Fibroblast of pulmonary artery (primary cell): Measurements from ENCODE around the gene METTL16.
"Not testable (repeated sequence)": the region's sequence is repeated elsewhere in the genome, so short reads cannot be mapped to it uniquely, and the experiment has no call there.

Experiments
- DNase-seq: peaks from one replicate; pipeline ENCODE4 v3.0.0-alpha.2; 2010; ENCODE audit warnings: low read depth
- H3K4me3 ChIP-seq: replicated peaks from 2 replicates; pipeline ENCODE4 v1.5.1; 2011; ENCODE audit warnings: low read depth, mild to moderate bottlenecking, control low read depth, low read length, moderate library complexity
- TF ChIP-seq, protein P1 (sequence below): IDR thresholded peaks from 2 replicates; pipeline ENCODE4 v1.5.1; 2011; ENCODE audit warnings: mild to moderate bottlenecking, control low read depth, low read length, inconsistent platforms; ENCODE audit errors: missing control alignments

The METTL16 gene

DNA sequence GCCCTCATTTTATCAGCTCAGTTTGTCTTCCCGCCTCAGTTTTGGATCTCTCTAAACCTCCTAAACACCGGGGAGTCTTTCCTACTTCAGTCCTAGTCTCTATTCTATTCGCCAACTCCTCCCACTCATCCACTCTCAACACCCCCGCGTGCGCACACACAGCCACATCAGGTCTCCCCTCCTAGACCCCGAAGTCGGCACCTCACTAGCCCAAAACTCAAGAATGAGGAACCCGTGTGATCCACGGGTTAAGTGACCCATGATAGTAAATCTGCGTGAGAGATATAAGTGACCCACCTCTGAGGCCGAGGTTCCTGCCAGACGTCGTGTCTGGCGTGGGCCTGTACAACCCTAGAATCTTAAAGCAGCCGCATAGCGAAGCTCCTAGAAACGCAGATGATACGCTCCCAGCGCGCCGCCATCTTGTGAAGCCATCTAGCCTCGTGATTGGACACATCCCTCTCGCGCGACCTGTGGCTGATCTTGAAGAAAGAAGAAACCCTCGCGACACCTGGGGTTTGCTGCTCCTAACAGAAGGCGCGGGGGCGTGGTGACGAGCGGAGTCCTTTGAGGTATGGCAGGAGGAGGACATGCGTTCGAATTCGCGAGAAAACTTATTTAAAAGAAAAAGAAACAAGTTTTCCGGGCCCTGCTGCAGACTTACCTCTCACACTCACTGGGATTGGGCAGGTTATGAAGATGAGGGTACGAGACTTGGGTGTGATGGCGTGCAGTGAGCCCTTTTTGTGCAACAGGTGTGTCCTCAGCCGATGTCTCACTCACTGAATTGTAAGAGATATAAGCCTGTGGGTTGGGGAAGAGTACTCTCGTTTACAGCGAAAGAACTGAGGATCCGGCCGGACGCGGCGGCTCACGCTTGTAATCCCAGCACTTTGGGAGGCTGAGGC is at the start of gene METTL16:
METTL16 (minus strand) TSS at position 427 of the 908 bp plus-strand sequence. CDS start 9,557 bp downstream, outside the sequence.
- peak; percentile 100 for DNase-seq
- TF ChIP-seq, protein P1, sequence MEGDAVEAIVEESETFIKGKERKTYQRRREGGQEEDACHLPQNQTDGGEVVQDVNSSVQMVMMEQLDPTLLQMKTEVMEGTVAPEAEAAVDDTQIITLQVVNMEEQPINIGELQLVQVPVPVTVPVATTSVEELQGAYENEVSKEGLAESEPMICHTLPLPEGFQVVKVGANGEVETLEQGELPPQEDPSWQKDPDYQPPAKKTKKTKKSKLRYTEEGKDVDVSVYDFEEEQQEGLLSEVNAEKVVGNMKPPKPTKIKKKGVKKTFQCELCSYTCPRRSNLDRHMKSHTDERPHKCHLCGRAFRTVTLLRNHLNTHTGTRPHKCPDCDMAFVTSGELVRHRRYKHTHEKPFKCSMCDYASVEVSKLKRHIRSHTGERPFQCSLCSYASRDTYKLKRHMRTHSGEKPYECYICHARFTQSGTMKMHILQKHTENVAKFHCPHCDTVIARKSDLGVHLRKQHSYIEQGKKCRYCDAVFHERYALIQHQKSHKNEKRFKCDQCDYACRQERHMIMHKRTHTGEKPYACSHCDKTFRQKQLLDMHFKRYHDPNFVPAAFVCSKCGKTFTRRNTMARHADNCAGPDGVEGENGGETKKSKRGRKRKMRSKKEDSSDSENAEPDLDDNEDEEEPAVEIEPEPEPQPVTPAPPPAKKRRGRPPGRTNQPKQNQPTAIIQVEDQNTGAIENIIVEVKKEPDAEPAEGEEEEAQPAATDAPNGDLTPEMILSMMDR, result no peak
- H3K4me3 ChIP-seq, result peak within 1 kb of the TSS; percentile 77

- DNase-seq, result peak; percentile 86
- TF ChIP-seq, protein P1, result no peak
Measured at GRCh38 chr17:2560658-2561057, 49.0 kb upstream of the METTL16 start.

GRCh38 chr17:2551928-2552327 is 40.2 kb upstream of the METTL16 start:
- TF ChIP-seq, protein P1, result no peak
- H3K4me3 ChIP-seq, result no peak overlapping the region
- DNase-seq, result no peak

More at GRCh38 chr17:2560658-2561057, 49.0 kb upstream of the METTL16 start:
- H3K4me3 ChIP-seq, result no peak overlapping the region

DNA sequence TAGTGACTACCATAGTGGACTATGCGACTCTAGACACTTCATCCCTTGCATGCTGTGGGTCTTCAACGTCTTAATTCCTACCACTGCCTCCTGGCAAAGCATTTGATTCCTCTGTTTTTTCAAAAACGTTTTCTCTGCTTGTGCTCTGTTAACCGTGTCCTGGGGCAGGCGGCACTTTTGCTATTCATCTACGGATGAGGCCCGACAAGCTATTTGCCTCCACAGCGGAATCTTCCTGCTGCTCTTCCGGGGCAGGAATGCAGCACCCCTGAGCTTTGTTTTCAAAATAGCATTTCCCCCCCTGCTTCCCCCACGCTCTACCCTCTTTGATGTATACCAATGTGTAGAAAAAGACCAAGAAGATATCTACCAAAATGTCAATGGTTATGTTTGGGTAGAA is 39.8 kb upstream of the METTL16 start:
- H3K4me3 ChIP-seq, result no peak overlapping the region
- TF ChIP-seq, protein P1, result no peak
- DNase-seq, result no peak

DNA sequence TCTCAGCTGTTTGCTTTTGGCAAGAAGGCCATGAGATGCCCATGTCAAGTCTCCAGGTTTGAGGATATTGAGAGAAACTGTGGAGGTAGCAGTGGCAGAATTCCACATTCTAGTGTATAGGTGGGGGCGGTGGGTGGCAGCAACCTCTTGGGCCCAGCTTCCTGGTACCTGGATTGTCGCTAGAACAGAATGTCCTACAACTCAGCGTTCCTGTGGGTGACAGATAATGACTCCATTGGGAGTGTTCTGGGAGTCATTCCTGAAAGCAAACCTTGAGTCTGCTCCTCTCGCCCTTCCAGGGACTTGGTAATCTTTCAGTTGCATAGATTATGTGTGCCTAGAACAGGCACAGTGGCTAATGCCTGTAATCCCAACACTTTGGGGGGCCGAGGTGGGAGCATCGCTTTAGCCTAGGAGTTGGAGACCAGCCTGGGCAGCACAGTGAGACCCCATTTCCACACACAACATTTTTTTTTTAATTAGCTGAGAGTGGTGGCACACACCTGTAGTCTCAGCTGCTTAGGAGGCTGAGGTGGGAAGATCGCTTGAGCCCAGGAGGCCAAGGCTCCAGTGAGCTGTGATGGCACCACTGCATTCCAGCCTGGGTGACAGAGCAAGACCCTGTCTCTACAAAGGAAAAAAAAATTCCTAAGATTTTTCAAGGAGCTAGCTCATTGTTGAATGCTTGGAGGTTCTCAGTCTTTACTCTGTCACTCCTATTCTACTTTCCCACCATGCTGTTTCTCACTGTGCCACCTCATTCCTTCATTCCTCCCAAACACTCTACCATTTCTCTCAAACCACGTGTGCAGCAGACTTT is 37.9 kb upstream of the METTL16 start:
- H3K4me3 ChIP-seq, result no peak overlapping the region
- TF ChIP-seq, protein P1, result no peak
- DNase-seq, result no peak

- H3K4me3 ChIP-seq, DNase-seq: not testable (repeated sequence)
Measured at GRCh38 chr17:2548026-2548425, 36.3 kb upstream of the METTL16 start.

- no peak overlapping the region for H3K4me3 ChIP-seq
- DNase-seq, result peak; percentile 53
- TF ChIP-seq, protein P1, result peak; percentile 2
Measured at GRCh38 chr17:2547176-2547575, 35.5 kb upstream of the METTL16 start.
